NCI-H1105 treated with DMSO at 0.1 percent for 48 hours (cell line): ENCODE results near the gene APOL1.
"Not testable (repeated sequence)": the region's sequence is repeated elsewhere in the genome, so short reads cannot be mapped to it uniquely, and the experiment has no call there.

Source experiments
- DNase-seq: peaks from one replicate; lab custom pipeline; 2025; lab: John Stamatoyannopoulos, UW

Gene APOL1

DNA sequence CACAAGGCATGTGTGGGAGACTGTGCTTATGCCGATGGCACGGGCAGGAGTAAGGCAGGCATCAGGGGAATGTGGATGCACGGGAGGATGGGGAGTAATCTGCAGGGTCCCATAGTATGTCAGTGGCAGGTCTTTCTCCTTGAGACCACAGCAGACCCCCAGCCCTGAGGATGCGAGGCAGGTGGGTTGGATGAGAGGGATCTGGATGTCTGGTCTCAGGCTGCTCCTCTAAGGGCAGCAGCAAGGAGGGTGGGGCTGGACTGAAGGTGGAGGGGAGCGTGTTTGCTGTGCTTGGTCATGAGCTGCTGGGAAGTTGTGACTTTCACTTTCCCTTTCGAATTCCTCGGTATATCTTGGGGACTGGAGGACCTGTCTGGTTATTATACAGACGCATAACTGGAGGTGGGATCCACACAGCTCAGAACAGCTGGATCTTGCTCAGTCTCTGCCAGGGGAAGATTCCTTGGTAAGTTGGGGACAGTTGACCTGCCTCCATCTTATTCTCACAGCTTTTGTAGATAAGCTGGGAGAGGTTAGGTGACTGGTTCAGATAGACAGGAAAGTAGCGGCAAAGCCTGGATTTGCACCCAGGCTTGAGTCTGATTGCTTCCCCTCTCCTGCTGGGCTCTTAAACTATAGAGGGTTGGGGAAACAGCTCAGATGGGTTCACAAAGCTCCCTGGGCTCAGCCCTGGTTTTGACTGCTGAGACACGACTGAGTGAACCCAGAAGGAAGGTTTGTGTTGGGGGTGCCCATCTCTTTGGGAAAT lies at the start of gene APOL1:
TSS of gene APOL1 (plus strand) at position 380 of the 769 bp plus-strand sequence. CDS start 1,823 bp downstream, outside the sequence.
- no peak for DNase-seq

DNA sequence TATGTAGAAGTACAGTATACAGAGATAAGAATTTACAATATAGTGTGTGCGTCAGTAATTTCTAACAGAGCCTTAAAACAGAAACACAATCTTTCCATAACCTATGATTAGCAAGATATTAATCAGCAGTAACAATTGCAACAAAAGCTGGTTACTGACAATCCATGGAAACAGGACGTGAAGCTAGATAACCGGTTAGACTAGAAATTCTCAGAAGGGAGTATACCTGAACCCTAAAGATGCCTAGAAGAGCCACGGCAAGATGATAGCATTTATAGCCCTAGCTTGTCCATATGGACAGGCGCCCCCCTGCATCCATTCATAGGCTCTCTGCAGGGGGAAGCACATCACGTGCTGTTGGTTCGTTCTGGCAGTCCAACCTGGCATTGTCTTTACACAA lies 49.5 kb upstream of the APOL1 start:
- peak; percentile 11 for DNase-seq

GRCh38 chr22:36204001-36204631 lies 48.8 kb upstream of the APOL1 start:
- no peak for DNase-seq

DNA sequence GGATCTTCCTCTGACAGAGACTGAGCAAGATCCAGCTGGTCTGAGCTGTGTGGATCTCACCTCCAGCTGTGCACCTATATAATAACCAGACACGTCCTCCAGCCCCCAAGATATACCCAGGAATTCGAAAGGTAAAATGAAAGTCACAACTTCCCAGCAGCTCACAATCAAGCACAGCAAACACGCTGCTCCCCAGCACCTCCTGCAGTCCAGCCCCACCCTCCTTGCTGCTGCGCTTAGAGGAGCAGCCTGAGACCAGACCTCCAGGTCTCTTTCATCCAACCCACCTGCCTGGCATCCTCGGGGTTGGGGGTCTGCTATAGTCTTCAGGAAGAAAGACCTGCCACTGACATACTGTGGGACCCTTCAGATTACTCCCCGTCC lies 48.3 kb upstream of the APOL1 start:
- DNase-seq = no peak

DNA sequence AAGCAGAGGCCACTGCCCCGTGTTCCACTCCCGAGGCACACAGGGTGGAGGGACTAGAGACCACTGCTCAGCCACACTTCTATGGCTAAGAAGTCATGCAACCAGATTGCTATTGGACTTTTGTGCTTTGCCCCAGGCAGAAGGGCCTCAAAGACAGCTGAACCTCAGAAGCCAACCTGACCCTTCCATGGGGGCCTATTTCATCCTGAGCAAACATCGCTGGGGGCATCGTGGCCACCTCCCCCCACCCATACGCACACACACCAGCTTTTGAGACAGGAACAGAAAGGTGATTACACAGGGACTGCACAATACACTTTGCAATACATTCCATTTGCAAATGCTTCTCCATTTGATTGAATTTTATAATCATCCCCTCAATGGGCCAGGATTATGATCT lies 47.4 kb upstream of the APOL1 start:
- not testable (repeated sequence) for DNase-seq

DNA sequence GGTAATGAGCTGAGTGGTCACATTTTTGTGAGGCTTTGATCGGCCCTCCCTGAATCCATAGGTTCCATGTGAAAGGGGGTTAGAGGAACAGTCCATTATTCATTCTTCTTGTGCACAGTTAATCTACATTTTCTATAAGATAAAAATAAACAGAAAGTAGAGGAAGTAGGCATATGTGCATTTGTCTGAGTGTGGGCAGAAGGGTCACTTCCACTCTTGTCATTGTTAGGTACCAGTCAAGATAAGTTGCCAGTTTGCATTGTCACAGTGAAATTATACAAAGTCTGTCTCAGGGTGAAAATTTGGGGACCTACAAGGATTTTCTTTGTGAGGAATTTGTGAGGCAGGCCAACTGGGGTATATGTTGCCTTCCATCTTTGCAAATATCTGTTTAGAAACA lies 46.7 kb upstream of the APOL1 start:
- no peak for DNase-seq

DNA sequence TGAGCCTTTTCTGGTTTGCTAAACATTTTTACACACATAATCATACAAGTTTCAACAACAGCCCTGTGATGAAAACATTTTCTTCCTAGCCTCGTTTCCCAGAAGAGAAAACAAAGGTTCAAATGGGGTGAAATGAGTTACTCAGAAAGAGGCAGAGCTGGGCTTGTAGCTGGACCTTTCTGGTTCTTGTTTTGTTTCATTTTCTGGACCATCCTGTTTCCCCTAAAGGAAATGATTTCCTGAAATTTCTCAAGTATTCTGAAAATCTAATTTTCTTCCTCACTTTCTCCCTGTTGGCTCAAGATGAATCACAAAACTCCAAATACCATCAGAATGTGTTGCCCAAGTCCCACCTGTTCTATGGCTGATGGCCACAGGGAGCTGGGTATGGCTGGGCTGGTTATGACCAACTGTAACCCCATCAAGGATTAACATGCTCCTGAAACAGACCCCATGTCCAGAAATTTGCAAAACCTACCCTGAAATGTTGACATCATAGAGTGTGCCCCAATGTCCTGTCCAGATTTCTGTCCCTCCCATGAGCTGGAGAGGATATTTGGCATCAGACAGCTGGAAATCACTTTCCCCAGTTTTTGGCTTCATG lies 44.7 kb upstream of the APOL1 start:
- no peak for DNase-seq

DNA sequence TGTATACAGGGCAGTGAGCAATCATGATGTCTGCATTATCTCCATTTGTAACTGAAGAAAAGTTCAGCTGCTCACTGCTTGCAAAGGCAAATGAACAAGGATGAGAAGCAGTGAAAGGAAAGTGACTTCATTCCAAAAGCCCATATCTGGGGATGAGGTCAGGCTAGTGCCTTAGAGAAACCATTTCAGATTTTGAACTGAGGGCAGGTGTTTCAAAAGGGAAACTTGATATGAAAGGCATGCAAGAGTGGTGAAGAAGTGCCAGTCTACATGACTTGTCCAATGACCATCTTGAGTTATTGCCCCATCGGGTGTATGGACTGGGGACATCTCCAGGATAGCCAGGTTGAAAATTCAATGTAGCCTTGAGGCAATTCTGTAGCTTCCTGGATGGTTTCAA lies 44.0 kb upstream of the APOL1 start:
- DNase-seq = no peak

- not testable (repeated sequence) for DNase-seq
These were observed 43.4 kb upstream of the APOL1 start for GRCh38 chr22:36209488-36209908.

GRCh38 chr22:36210224-36210623 lies 42.7 kb upstream of the APOL1 start:
- DNase-seq = no peak

DNA sequence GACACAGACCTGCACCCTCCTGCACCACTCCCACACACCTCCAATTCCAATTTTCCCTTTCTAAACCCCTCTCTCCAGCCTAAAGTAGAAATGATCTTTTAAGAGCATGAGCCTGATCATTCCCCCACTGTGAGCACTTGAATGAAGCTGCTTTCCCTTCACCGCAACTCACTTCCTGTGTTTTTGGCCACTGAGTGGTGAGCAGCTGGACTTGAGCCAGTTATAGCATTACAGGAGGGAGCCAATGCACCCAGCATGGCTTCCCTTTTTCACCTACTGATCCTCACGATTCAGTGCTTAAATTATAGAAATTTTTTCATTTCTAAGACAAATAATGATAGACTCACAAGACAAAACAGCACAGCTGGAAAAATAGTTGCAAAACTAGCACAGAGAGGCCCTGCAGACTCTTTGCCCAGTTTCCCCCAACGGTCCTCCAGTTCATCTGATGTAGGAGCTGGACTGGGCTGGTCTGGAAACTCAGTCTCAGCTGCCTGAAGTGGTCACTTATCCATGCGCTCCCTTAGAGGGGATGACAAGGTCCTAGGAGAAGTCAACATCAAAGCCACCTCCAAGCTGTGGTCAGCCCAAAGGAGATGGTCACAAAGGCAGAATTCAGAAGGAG lies 41.6 kb upstream of the APOL1 start:
- DNase-seq = no peak

DNA sequence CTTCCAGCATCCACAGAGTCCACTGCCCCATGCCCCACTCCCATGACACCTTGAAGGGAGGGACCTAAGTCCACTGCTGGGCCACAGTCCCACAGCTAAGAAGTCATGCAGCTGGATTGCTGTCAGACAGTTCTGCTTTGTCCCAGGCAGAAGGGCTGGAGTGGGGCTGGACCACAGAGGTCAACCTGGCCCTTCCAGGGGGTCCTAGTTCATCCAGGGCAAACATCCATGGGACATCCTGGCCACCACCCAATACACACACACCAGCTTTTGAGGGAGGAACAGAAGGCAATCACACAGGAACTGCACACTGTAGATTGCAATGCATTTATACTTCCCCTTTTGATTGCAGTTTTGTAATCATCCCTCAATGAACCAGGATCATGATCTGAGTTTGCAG lies 40.0 kb upstream of the APOL1 start:
- no peak for DNase-seq

- no peak for DNase-seq
These were observed 39.3 kb upstream of the APOL1 start for GRCh38 chr22:36213586-36213985.

DNA sequence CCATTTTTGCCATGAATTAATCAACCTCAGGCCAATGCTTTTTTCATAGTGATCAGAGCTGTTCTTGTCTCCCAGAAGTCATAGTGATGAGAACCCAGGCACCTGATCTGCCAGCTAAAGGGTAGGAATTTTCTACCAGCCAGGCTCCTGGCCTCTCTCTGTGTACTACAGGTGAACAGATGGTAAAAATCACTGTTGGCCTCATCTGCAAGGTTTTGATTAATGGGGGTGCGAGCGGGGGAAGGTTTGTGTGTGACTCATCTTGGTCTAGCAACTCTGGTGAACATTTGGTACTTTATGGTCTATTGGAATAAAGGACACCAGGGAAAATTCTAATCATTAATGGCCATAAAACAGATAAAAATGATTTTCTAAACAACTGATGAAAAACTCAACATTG lies 37.0 kb upstream of the APOL1 start:
- DNase-seq = no peak

- no peak for DNase-seq
These were observed 34.2 kb upstream of the APOL1 start for GRCh38 chr22:36218648-36219193.

DNA sequence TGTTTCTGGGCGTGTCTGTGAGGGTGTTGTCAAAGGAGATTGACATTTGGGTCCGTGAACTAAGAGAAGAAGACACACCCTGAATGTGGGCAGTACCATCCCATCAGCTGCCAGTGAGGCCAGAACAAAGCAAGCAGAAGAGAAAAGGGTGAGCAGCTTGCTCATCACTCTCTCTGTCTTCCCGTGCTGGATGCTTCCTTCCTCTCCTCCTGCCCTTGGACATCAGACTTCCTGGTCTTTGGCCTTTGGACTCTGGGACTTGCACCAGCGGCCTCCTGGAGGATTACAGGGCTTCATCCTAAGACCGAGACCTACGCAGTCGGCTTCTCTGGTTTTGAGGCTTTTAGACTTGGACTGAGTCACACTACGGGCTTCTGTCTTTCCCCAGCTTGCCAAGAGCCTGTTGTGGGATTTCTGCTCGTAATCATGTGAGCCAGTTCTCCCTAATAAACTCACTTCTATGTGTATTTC lies 32.4 kb upstream of the APOL1 start:
- no peak for DNase-seq

DNA sequence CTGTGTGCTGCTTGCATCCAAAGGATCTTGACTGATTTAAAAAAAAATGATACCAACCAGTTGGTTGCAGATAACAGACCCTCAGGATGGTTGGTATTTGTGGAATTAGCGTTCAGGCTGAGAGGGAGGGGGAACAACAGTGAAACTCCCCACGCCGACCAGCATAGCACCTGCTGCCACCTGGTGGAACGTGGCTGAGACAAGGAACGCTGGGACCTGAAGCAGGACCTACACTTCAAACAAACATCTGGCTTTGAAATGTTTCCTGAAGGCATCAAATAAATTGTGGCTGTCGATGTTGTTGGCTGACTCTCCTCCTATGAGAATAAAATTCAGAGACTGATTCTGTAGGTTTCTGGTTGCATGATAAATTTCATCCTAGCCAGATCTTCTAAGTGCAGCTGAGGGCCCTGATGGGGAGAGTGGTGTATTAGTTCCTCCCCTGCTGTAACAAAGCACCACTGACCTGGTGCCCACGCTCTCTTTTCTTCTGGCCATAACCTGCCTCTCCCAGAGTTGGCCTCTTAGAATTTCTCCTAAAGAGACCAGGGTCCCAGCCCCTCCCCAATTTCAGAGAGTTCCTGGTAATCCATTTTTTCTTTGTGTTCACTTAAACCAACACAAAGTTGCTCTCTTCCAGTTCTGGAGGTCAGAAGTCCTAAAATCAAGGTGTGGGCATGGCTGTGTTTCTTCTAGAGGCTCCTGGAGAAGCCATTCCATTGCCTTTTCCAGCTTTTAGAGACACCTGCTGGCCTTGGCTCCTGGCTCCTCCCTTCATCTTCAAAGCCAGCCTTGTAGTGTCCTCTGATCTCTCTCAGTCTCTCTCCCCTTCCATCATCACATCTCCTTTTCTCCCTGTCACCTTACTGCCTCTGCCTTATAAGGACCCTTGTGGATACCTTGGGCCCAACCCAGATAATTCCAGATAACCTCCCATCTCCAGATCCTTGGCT lies 30.9 kb upstream of the APOL1 start:
- DNase-seq = peak; percentile 52

GRCh38 chr22:36222887-36223450 lies 30.0 kb upstream of the APOL1 start:
- no peak for DNase-seq

- no peak for DNase-seq
These were observed 29.4 kb upstream of the APOL1 start for GRCh38 chr22:36223504-36223903.

DNA sequence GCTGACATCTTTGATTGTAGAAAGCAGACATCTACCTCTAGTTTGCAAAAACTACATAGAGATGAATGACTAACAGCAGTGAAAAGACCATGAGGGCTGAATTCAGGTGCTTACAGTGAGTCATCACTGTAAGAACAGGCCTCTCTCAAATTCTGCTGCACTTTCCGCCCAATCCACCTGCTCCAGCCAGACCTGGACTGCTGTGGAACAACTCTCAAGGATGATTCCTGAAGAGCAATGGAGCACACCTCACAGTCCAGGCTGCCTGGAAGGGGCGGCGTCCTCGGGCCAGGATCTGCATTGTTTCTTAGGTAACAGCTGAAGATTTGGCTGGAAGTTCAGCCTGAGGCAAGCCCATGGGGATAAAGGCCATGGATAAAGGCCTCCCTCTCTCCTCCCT lies 28.7 kb upstream of the APOL1 start:
- DNase-seq = no peak

GRCh38 chr22:36225333-36225922 lies 27.5 kb upstream of the APOL1 start:
- DNase-seq = no peak
